ENCODE results near the gene SPPL3.

DNA sequence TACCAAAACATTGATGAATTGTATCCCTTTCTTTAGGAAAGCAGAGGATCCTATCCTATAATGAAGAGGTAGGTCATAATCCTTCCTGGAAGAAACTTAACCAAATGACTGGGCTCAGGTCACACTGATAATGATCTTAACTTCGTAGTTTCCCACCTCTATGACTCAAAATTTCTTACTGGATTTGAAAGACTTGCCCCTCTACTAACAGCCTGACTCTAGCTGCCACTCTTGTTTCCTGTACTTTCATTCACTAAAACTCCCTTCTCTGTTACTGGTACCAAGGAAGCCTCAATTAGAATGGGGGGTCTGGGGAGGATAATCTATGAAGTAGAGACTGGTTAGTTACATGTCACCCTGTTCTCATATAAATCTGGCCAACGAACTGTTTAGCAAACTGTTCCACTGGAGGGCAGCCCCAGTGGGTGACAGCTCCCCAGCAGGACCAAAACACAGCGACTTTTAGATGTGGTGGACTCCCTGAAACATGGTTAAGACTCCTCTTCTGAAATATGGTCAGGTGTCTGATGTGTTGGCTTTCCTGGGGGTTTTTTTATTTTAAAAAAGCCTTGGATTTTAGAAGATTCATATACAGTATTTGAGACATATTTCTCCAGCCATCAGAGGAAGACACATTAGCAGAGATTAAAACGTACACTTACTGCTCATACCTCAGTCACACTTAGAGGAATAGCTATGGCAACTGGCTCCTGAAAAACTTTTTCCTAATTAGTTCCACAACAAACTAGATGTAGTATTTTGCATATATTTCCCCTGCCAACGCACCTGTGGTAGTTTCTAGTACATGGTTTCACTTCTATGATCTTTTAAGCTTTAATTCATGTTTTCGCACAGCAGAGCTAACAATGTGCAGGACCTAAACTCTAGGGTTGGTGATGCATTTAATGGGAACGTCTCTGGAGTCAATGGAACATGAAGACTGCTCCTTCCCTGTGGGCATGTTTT is 106.2 kb downstream of the SPPL3 start:
- TF ChIP-seq POLR2A (IDR thresholded peaks at IDR 0.05; ENCODE audit: low read length) (no peak), GATA1 (IDR thresholded peaks at IDR 0.05; ENCODE audit: low read depth, low read length) (no peak)

Data from erythroblast (primary cell).